GM18517 (cell line): Measurements from ENCODE around the gene PALM3.
"Not testable (repeated sequence)": the region's sequence is repeated elsewhere in the genome, so short reads cannot be mapped to it uniquely, and the experiment has no call there.

ENCODE experiments used
- ATAC-seq: cut with Tn5 transposase; IDR thresholded peaks from one replicate; pipeline ENCODE4 v1.9.1; 2021; ENCODE audit warnings: mild to moderate bottlenecking, moderate library complexity; ENCODE audit not compliant: unreplicated experiment

PALM3 gene

GRCh38 chr19:14035159-14035558 lies 26.7 kb downstream of the PALM3 start:
- not testable (repeated sequence) for ATAC-seq

GRCh38 chr19:14033946-14034345 lies 27.9 kb downstream of the PALM3 start:
- ATAC-seq, result no peak

- ATAC-seq, result no peak
These were observed 30.0 kb downstream of the PALM3 start, which contains the start of gene IL27RA for GRCh38 chr19:14031719-14032480. TSS of gene IL27RA (plus strand) at chr19:14031762. CDS start at chr19:14031873, 111 bp downstream.

GRCh38 chr19:14030997-14031718 lies 30.7 kb downstream of the PALM3 start:
- no peak for ATAC-seq

GRCh38 chr19:14028901-14029300 lies 33.0 kb downstream of the PALM3 start:
- ATAC-seq, result no peak

- ATAC-seq, result no peak
These were observed 33.9 kb downstream of the PALM3 start, which contains the start of gene RLN3 for GRCh38 chr19:14027856-14028450. TSS of gene RLN3 (plus strand) at chr19:14028148. CDS start at chr19:14028205, 57 bp downstream.

- not testable (repeated sequence) for ATAC-seq
These were observed 35.2 kb downstream of the PALM3 start for GRCh38 chr19:14026652-14027192.

GRCh38 chr19:14023404-14024235 lies 38.3 kb downstream of the PALM3 start:
- ATAC-seq, result no peak

- ATAC-seq, result no peak
These were observed 39.4 kb downstream of the PALM3 start for GRCh38 chr19:14022469-14022868.

GRCh38 chr19:14021474-14021873 lies 40.4 kb downstream of the PALM3 start:
- no peak for ATAC-seq

GRCh38 chr19:14019739-14020138 lies 42.1 kb downstream of the PALM3 start:
- ATAC-seq, result not testable (repeated sequence)

GRCh38 chr19:14019100-14019499 lies 42.8 kb downstream of the PALM3 start:
- no peak for ATAC-seq

GRCh38 chr19:14015524-14016035 lies 46.3 kb downstream of the PALM3 start:
- ATAC-seq, result peak; percentile 86

- ATAC-seq, result no peak
These were observed 49.4 kb downstream of the PALM3 start for GRCh38 chr19:14012378-14012915.

GRCh38 chr19:14006766-14007562 lies 54.9 kb downstream of the PALM3 start:
- peak; percentile 38 for ATAC-seq

GRCh38 chr19:14006085-14006765 lies 55.7 kb downstream of the PALM3 start, which contains the start of gene RFX1:
TSS of gene RFX1 (minus strand) at chr19:14006320. CDS start at chr19:13993843, 12,477 bp downstream.
- ATAC-seq, result peak; percentile 78

- ATAC-seq, result no peak
These were observed 56.4 kb downstream of the PALM3 start for GRCh38 chr19:14005349-14006084.
